Common myeloid progenitor, CD34-positive (primary cell): ENCODE measurements around the gene HOXD11.

Experiments
- CTCF ChIA-PET: fragments of 350-600 bp; sonication (Branson Sonifier 250); formaldehyde crosslinking; loops from one replicate; lab custom pipeline; 2021; ENCODE audit warnings: antibody characterized with exemption; lab: Charles Lee
- POLR2A ChIA-PET: fragments of 350-600 bp; sonication (Branson Sonifier 250); formaldehyde crosslinking; loops from one replicate; lab custom pipeline; 2021; ENCODE audit warnings: antibody characterized with exemption; lab: Charles Lee
- DNase-seq, 3 donors: peaks; one replicate each; pipeline versions ENCODE4 v3.0.0 to v3.0.0-alpha.2; 2013
- H3K27ac ChIP-seq, 2 experiments: 1 replicate in 1 of 2; 2 replicates in 1 of 2; pipeline ENCODE4 v1.7.0; 2013; ENCODE audit warnings: inconsistent platforms in 2 of 2, low read length in 2 of 2, mild to moderate bottlenecking in 2 of 2, low read depth in 1 of 2, moderate library complexity in 1 of 2; ENCODE audit not compliant: severe bottlenecking in 2 of 2, insufficient read depth in 1 of 2, poor library complexity in 1 of 2
- H3K27me3 ChIP-seq, 5 experiments: replicated peaks in 2 of 5; 1 replicate in 3 of 5; 2 replicates in 2 of 5; pipeline versions ENCODE4 v1.6.1 to v1.7.0; 2013; ENCODE audit warnings: low read length in 4 of 5, mild to moderate bottlenecking in 2 of 5, moderate library complexity in 2 of 5, inconsistent platforms in 1 of 5; ENCODE audit not compliant: insufficient read depth in 5 of 5, control insufficient read depth in 4 of 5
- H3K36me3 ChIP-seq, 4 experiments: 1 replicate in 2 of 4; 2 replicates in 2 of 4; pipeline versions ENCODE4 v1.6.1 to v1.7.0; 2013; ENCODE audit warnings: low read length in 3 of 4, control low read depth in 1 of 4, mild to moderate bottlenecking in 1 of 4; ENCODE audit not compliant: control insufficient read depth in 4 of 4, insufficient read depth in 4 of 4
- H3K4me1 ChIP-seq, 4 experiments: 1 replicate in 3 of 4; 2 replicates in 1 of 4; pipeline versions ENCODE4 v1.6.1 to v1.7.1; 2013; ENCODE audit warnings: low read length in 3 of 4, mild to moderate bottlenecking in 3 of 4, control low read depth in 1 of 4, inconsistent platforms in 1 of 4, moderate library complexity in 1 of 4; ENCODE audit not compliant: control insufficient read depth in 4 of 4, insufficient read depth in 4 of 4; ENCODE audit errors: control extremely low read depth in 1 of 4
- H3K4me3 ChIP-seq, 7 experiments: 1 replicate in 4 of 7; 2 replicates in 3 of 7; pipeline versions ENCODE4 v1.5.1 to v1.7.0; 2013; ENCODE audit warnings: mild to moderate bottlenecking in 7 of 7, low read length in 6 of 7, moderate library complexity in 6 of 7, inconsistent platforms in 2 of 7, low read depth in 2 of 7, control low read depth in 1 of 7; ENCODE audit not compliant: insufficient read depth in 4 of 7, control insufficient read depth in 1 of 7; ENCODE audit errors: extremely low read depth in 1 of 7
- H3K9me3 ChIP-seq, 5 experiments: 1 replicate in 4 of 5; 2 replicates in 1 of 5; pipeline versions ENCODE4 v1.6.1 to v1.7.1; 2013; ENCODE audit warnings: low read length in 4 of 5, mild to moderate bottlenecking in 2 of 5, inconsistent platforms in 1 of 5, low read depth in 1 of 5, moderate library complexity in 1 of 5; ENCODE audit not compliant: control insufficient read depth in 4 of 5, insufficient read depth in 2 of 5; ENCODE audit errors: control extremely low read depth in 1 of 5
- WGBS: methylation state at CpG from one replicate; pipeline ENCODE4 v1.1.5; 2013; ENCODE audit not compliant: insufficient coverage; 5-methylcytosine and 5-hydroxymethylcytosine counted together

HOXD11 gene

DNA sequence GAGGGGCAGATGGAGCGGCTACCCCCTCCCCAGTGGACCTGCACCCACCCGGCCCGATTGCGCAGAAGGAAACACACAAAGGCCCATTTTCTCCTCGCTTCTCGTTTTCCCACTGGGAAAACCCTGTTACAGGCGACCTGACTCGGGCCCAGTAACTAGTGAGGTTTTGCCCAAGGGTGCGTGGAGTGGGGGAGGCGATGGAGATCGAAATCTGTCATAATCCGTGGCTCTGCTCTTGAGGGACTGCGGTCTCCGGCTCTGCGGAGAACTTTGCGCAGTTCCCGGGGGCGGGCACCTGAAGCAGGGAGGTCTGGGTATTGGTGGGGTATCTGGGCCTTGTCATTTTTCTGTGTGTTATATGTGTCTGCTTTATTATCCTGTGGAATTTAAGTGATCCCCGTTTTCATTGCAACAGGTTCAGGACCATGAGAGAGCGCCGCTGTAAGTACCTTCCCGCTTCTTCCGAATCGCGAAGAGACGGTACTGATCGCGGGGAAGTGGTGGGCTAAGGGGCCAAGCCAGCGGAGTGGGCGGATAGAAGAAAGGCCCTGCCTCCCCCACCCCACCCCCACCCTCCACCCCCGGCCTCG, 40.2 kb downstream of the HOXD11 start:
- Histone ChIP-seq H3K36me3 (no peaks in the 10 kb centered on the region), H3K27ac (no peak overlapping the region), H3K4me1 (peaks cover 0 to 5% (median 1%) of the 10 kb centered on the region in 4 experiments), H3K4me3 (no peak overlapping the region), H3K27me3 (peaks cover 15 to 97% (median 64%) of the 10 kb centered on the region in 5 experiments), H3K9me3 (peaks cover 0 to 3% (median 0%) of the 10 kb centered on the region in 5 experiments)
- ChIA-PET CTCF (interaction anchor here (0.8 to 1.7 kb wide), 3 partner anchors 14 to 238 kb away, joined by 3 to 6 read pairs (median 4); no protein-coding TSS in a partner anchor), POLR2A (no interaction called here)
- WGBS = 12% methylated on average over 18 of the region's 32 CpGs
- DNase-seq = no peak

DNA sequence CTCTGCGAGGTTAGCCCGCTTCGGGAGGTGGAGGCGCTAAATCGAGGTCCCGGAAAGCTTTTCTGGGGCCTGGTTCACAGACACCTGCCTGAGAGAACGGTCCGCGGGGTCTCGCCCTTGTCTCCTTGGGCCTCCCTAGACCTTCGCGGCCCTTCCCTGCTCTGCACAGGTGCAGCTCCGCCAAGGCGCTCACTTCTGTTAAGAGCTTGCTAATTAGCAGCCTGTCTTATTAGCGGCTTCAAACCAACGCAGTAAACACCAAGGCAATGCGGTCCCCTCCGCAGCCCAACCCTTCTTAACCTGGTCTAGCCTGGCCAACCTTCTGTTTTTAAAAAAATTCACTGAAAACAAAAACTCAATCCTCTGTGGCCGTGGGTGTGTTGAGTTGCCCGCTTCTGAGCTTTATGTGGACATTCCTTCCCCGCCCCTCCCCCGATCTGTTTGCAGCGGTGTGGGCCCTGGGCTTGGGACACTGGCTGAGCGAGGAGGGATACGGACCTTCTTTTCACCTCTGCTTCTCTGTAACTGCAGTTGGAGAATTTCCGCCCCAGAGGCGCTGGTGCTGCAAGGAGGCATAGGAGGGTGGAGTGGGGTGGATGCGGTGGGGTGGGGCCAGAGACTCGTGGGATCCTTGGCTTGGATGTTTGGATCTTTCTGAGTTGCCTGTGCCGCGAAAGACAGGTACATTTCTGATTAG, 40.9 kb downstream of the HOXD11 start:
- no peak for DNase-seq
- ChIA-PET CTCF (interaction anchor here (0.8 kb wide), 1 partner anchor 15 kb away, joined by 3 read pairs; no protein-coding TSS in a partner anchor), POLR2A (no interaction called here)
- Histone ChIP-seq H3K9me3 (peaks cover 0 to 3% (median 0%) of the 10 kb centered on the region in 5 experiments), H3K27ac (no peak overlapping the region), H3K4me3 (no peak overlapping the region), H3K27me3 (peaks cover 15 to 97% (median 60%) of the 10 kb centered on the region in 5 experiments), H3K36me3 (no peaks in the 10 kb centered on the region), H3K4me1 (peaks cover 0 to 9% (median 1%) of the 10 kb centered on the region in 4 experiments)
- 14% methylated on average over 28 of the region's 31 CpGs for WGBS

DNA sequence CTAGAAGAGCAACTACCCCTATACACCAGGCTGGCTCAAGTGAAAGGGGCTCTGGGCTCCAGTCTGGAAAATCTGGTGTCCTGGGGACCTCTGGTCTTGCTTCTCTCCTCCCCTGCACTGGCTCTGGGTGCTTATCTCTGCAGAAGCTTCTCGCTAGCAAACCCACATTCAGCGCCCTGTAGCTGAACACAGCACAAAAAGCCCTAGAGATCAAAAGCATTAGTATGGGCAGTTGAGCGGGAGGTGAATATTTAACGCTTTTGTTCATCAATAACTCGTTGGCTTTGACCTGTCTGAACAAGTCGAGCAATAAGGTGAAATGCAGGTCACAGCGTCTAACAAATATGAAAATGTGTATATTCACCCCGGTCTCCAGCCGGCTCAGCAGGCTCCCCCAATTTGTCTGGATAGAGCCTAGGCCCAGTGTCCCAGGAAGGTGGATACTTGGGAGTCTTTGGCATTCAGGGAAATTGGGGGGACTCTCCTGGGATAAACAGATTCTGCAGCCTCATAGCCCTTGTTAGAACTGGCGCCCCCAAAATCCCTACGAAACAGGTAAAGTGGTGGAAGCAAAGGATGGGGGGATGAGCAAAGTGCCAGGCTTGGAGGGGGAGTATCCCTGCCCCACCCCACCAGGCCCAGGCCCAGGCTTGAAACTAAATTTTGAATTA, 41.8 kb downstream of the HOXD11 start:
- CTCF ChIA-PET = interaction anchor here (0.8 kb wide), 1 partner anchor 491 kb away, joined by 4 read pairs; no protein-coding TSS in a partner anchor

DNA sequence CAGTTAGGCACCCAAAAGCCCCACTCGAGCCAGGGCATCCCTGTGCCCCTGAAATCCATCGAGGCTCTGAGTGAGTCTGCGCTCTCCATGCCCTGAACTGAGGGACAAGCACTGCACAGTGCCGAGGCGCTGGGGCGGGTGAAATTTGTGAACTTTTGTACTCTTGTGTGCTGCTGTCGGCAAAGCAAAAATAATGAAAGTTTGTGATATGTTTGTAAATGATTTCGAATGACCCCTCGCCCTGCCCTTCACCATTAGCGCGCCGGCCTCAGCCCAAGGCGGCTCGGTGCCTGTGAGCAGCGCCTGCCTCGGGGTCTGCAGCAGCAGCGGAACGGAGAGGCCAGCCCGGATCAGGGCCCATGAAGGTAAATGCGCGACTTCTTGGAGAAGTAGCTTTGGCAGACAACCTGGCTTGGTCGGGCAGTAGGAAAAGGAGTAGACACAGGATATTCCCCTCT, 42.4 kb downstream of the HOXD11 start:
- Histone ChIP-seq H3K36me3 (no peaks in the 10 kb centered on the region), H3K9me3 (peaks cover 0 to 3% (median 0%) of the 10 kb centered on the region in 5 experiments), H3K4me3 (no peak overlapping the region), H3K27ac (no peak overlapping the region), H3K27me3 (peaks cover 18 to 100% (median 65%) of the 10 kb centered on the region in 5 experiments), H3K4me1 (peaks cover 0 to 9% (median 1%) of the 10 kb centered on the region in 4 experiments)
- WGBS = 12% methylated on average over 17 of the region's 22 CpGs
- POLR2A ChIA-PET = no interaction called here
- CTCF ChIA-PET = no interaction called here
- no peak for DNase-seq

More for the DNA sequence above, 41.8 kb downstream of the HOXD11 start:
- Histone ChIP-seq H3K4me3 (no peak overlapping the region), H3K9me3 (peaks cover 0 to 3% (median 0%) of the 10 kb centered on the region in 5 experiments), H3K27ac (no peak overlapping the region), H3K4me1 (peaks cover 0 to 9% (median 1%) of the 10 kb centered on the region in 4 experiments), H3K27me3 (peaks cover 17 to 97% (median 60%) of the 10 kb centered on the region in 5 experiments), H3K36me3 (no peaks in the 10 kb centered on the region)
- POLR2A ChIA-PET = no interaction called here
- no peak for DNase-seq
- 23% methylated on average over 9 of the region's 11 CpGs for WGBS

DNA sequence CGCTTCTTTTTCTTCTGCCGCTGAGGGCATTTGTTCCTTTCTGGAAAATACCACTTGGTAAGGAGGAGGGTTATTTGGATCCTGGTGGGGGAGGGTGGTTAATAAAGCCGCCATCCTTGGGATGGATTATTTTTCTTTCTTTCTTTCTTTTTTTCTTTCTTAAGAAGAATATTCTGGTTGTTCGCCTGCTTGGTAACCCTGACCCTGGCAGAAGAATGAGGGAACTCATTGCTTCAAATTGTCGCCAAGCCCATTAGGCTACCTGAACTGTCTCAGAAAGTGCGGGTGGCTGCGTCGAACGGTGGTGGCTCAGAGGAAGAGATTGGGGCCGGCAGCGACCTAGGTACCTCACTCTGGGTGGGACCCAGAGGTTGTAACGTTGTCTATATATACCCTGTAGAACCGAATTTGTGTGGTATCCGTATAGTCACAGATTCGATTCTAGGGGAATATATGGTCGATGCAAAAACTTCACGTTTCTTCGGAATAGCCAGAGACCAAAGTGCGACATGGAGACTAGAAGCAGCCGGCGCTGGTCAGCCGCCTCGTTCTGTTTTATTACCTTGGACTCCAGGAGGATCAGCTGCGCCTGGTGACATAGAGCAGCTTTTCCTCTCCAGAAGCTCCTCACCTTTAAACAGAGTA, 43.0 kb downstream of the HOXD11 start:
- Histone ChIP-seq H3K4me3 (no peak overlapping the region), H3K4me1 (peaks cover 0 to 9% (median 1%) of the 10 kb centered on the region in 4 experiments), H3K27ac (no peak overlapping the region), H3K9me3 (peaks cover 0 to 3% (median 0%) of the 10 kb centered on the region in 5 experiments), H3K27me3 (peaks cover 23 to 100% (median 66%) of the 10 kb centered on the region in 5 experiments), H3K36me3 (no peaks in the 10 kb centered on the region)
- no peak for DNase-seq
- CTCF ChIA-PET = interaction anchor here (1.2 to 1.8 kb wide), 3 partner anchors 11 to 23 kb away, joined by 3 to 5 read pairs (median 3); no protein-coding TSS in a partner anchor
- 22% methylated on average over 19 of the region's 24 CpGs for WGBS
- POLR2A ChIA-PET = no interaction called here

DNA sequence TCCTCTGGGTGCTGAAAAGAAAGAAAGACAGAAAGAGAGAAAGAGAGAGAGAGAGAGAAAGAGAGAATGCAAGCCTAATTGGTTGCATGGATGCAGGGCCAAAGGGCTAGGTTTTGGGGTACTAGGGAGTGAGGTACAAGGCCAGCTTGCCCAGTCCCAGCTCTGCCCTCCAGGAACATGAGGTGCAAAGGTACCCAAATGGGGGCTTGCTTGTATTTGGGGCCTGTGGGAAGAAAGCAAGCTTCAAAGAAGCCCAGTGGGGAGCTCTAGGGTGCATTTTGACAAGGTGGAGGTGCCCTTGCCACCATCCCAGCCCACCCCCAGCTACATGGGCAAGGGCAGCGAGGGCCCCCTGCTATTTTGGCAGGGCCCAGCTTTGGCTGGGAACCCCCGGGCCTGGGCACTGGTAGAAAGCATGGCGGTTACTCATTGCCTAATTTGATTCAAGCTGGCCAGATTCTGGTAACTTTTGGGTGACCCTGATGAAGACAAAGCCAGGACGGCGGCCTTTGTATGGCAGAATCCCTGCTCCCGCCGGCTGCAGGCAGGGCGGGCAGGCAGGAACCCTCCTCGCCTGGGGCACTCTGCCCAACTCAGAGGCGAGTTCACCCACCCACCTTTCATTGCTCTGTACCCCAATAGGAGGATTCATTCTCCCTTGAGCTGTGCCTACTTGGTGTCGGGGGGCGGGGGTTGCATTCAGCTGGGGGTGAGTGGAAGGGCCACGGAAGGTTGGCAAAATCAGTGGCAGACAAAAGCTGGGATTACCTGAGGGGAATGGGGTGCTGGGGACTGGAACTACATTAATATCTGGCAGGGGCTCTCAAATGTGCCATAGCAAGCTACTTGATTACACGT, 43.7 kb downstream of the HOXD11 start:
- no peak for DNase-seq
- CTCF ChIA-PET = interaction anchor here (0.7 to 1.8 kb wide), 4 partner anchors 10 to 36 kb away, joined by 3 to 5 read pairs (median 3); no protein-coding TSS in a partner anchor
- Histone ChIP-seq H3K9me3 (peaks cover 0 to 3% (median 0%) of the 10 kb centered on the region in 5 experiments), H3K36me3 (no peaks in the 10 kb centered on the region), H3K27ac (no peak overlapping the region), H3K27me3 (peaks cover 22 to 100% (median 67%) of the 10 kb centered on the region in 5 experiments), H3K4me1 (peaks cover 0 to 9% (median 1%) of the 10 kb centered on the region in 4 experiments), H3K4me3 (no peak overlapping the region)
- WGBS = 41% methylated on average over 11 of the region's 14 CpGs
- POLR2A ChIA-PET = no interaction called here
